NCI-H1417 (cell line): ENCODE measurements around the gene RNF13.
A peak's percentile ranks its signal among the peaks of the same experiment; 100 is the strongest.
"Not testable (repeated sequence)": the region's sequence is repeated elsewhere in the genome, so short reads cannot be mapped to it uniquely, and the experiment has no call there.

Source experiments
- DNase-seq, 3 experiments: peaks; one replicate each; lab custom pipeline; 2025; lab: John Stamatoyannopoulos, UW

Gene RNF13

DNA sequence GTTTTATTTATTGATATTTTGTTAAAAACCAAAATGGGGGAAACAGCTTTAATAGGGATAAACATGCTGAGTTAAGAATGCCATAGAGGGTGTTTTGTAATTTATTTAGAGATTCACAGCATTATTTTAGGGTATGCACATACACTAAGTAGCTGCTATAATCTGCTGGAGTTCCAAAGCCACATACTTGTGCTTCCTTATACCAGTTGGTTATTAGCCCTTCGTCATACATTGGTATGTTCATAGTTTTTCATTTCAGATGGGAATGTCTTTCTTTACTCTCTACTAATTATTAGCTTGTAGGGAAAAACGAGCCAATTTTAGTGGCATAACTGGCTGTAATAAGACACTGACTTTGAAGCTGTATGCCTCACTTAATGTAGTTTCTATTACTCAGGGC lies 82.8 kb downstream of the RNF13 start:
- DNase-seq, result no peak

- no peak for DNase-seq
Observed at GRCh38 chr3:149898771-149899170, 85.8 kb downstream of the RNF13 start.

DNA sequence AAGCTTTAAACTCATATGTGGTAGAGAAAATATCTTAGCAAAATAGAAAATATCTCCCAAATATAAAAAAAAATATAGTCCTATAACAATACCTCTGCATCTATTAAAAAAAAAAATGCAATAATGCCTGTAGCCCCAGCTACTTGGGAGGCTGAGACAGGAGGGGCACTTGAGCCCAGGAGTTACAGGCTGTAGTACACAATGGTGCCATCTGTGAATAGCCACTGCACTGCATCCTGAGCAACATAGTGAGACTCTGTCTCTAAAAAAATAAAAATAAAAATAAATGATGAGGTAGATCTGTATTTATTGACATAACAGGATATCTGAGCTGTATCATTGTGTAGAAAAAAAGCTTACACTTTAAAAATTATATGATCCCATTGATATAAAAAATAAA lies 87.3 kb downstream of the RNF13 start:
- no peak for DNase-seq

GRCh38 chr3:149901770-149902169 lies 88.8 kb downstream of the RNF13 start:
- DNase-seq, result no peak

GRCh38 chr3:149902498-149903139 lies 89.6 kb downstream of the RNF13 start:
- no peak for DNase-seq

DNA sequence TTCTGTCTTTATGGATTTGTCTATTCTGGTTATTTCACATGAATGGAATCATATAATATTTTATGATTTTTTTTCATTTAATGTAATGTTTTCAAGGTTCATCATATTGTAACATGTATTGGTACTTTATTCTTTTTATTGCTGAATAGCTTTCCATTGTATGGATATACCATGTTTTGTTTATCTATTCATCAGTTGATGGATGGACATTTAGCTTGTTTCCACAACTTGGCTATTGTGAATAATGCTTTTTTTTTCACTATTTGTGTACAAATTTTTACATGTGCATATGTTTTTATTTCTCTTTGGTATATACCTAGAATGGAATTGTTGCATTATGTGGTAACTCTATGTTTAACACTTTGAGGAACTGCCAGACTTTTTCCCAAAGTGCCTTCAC lies 93.0 kb downstream of the RNF13 start:
- DNase-seq, result no peak

GRCh38 chr3:149908424-149908957 lies 95.5 kb downstream of the RNF13 start:
- DNase-seq, result peak in 2 of 3 experiments; percentile 28 to 72

- DNase-seq, result no peak
Observed at GRCh38 chr3:149909923-149910322, 96.9 kb downstream of the RNF13 start.

- no peak for DNase-seq
Observed at GRCh38 chr3:149917124-149917667, 104.2 kb downstream of the RNF13 start.

GRCh38 chr3:149919509-149919908 lies 106.5 kb downstream of the RNF13 start:
- no peak for DNase-seq

DNA sequence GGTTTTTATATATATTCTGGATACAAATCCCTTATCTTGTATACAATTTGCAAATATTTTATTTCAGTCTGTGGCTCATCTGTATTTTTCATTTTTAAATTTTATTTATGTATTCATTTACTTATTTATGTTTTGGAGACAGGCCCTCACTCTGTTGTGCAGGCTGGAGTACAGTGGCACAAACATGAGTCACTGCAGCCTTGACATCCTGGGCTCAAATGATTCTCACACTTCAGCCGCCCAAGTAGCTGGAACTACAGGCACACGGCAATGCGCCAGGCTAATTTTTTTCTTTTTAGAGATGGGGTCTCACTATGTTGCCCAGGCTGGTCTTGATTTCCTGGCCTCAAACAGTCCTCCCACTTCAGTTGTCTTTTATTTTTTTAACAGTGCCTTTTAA lies 107.1 kb downstream of the RNF13 start:
- no peak for DNase-seq

DNA sequence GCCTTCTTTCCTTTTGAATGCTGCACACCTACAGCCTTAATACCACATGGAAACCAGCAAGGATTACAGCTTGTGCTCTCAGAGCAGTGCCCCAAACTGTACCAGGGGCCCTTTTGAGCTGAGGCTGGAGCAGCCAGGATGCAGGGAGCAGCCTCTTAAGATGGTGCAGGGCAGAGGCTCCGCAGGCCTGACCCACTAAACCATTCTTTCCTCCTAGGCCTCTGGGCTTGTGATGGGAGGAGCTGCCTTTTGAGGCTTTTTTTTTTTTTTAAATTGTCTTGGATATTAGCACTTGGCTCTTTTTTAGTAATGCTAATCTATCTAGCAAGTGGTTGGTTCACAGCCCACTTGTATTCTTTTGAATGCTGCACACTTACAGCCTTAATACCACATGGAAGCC lies 120.0 kb downstream of the RNF13 start:
- no peak for DNase-seq

GRCh38 chr3:149933858-149934257 lies 120.8 kb downstream of the RNF13 start:
- DNase-seq, result no peak

DNA sequence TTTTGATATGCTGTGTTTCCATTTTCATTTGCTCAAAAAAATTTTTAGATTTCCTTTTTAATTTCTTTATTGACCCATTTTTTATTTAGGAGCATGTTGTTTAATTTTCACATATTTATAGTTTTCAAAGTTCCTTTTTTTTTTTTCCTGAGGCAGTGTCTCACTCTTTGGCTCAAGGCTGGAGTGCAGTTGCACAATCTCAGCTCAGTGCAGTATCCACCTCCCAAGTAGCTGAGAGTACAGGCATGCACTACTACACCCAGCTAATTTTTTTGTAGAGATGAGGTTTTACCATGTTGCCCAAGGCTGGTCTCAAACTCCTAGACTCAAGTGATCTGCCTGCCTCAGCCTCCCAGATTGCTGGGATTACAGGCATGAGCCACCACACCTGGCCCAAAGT lies 121.5 kb downstream of the RNF13 start:
- no peak for DNase-seq

DNA sequence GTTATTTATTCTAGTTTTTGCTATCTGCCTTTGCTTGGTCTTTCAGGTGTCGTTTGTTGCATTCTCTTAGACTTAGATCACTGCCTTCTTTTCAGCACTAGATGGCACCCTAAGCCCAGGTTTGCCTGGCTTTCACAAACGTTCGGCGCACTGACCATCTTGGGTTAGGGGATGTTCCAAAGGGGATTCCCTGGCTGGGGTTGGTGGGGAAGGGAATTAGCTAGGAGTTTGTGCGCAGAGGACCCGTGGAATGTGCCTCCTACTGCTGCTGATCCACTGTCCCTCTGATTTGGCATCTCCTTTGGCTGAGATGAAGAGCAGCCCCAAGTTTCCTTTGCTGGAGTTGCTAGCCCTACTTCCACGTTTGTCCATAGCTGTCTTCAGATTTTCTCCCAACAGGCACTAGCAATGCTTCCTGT lies 123.8 kb downstream of the RNF13 start:
- DNase-seq, result peak; percentile 26 to 59 (median 39)

GRCh38 chr3:149938392-149939055 lies 125.5 kb downstream of the RNF13 start:
- not testable (repeated sequence) for DNase-seq

- DNase-seq, result peak in 1 of 3 experiments; percentile 19
Observed at GRCh38 chr3:149941186-149941585, 128.2 kb downstream of the RNF13 start.

DNA sequence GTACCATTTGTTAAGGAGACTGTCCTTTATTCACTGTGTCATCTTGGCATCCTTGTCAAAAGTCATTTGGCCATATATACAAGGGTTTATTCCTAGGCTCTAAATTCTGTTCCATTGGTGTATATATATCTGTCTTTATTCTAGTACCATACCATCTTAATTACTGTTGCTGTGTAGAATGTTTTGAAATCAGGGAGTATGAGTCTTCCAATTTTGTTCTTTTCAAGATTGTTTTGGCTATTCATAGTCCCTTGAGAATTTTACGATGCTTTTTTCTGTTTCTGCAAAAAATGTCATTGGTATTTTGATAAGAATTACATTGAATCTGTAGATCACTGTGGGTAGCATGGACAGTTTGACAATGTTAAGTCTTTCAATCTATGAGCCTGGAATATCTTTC lies 128.9 kb downstream of the RNF13 start:
- no peak for DNase-seq

GRCh38 chr3:149942409-149942808 lies 129.4 kb downstream of the RNF13 start:
- DNase-seq, result no peak

GRCh38 chr3:149943966-149944365 lies 131.0 kb downstream of the RNF13 start:
- DNase-seq, result not testable (repeated sequence)

DNA sequence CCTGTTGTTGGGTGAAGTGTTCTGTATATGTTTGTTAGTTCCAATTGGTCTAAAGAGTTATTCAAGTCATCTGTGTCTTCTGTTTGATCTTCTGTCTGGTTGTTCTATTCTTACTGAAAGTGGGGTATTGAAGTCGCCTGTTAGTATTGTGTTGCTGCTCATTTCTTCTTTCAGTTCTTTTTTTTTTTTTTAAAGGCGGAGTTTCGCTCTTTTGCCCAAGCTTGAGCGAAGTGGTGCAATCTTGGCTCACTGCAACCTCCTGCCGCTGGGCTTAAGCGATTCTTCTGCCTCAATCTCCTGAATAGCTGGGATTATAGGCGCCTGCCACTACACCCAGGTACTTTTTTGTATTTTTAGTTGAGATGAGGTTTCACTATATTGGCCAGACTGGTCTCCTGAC lies 134.2 kb downstream of the RNF13 start:
- DNase-seq, result no peak

DNA sequence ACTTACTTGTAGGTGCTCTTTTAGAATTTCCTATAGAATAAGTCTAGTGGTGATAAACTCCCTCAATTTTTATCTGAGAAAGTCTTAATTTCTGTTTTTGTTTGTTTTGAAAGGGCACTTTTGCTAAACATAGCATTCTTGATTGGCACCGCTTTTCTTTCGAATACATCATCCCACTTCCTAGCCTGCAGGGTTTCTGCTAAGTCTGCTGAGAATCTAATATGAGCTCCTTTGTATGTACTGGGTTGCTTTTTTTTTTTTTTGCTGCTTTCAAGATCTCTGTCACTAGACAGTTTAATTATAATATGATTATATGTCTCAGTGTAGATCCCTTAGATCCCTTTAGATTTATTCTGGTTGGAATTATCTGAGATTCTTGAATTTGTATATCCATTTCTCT lies 136.2 kb downstream of the RNF13 start:
- DNase-seq, result no peak

DNA sequence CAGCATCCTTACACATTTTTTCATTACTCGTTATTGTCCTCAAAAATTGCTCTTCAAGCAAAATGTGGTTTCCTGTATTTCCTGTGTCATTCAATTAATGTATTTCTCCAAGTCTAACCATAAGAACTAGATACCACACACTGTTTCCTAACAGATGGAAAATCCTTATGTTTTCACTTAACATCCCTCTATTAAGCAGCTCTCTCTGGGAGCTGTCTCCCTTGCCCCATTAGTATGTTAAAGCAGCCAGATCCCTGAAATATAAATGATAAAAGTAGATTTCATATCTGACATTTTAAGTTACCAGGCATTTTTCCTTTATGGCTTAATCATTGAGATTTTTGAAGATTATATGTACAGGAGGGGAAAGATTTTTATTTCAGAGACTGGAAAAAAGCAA lies 141.8 kb downstream of the RNF13 start:
- DNase-seq, result no peak
